ENCODE measurements around the gene RAMP2. TPM values are rescaled to one million over a fixed set of nuclear protein-coding genes. Genes with fewer than 3 reads are reported as not detected.

RAMP2 gene
- total RNA-seq, 1 donor from 2014 or later: not detected

GRCh38 chr17:42743595-42744282 lies 17.3 kb upstream of the RAMP2 start:
- TF ChIP-seq, protein P1, sequence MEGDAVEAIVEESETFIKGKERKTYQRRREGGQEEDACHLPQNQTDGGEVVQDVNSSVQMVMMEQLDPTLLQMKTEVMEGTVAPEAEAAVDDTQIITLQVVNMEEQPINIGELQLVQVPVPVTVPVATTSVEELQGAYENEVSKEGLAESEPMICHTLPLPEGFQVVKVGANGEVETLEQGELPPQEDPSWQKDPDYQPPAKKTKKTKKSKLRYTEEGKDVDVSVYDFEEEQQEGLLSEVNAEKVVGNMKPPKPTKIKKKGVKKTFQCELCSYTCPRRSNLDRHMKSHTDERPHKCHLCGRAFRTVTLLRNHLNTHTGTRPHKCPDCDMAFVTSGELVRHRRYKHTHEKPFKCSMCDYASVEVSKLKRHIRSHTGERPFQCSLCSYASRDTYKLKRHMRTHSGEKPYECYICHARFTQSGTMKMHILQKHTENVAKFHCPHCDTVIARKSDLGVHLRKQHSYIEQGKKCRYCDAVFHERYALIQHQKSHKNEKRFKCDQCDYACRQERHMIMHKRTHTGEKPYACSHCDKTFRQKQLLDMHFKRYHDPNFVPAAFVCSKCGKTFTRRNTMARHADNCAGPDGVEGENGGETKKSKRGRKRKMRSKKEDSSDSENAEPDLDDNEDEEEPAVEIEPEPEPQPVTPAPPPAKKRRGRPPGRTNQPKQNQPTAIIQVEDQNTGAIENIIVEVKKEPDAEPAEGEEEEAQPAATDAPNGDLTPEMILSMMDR (IDR thresholded peaks at IDR 0.05; ENCODE audit: insufficient read depth, low read length, severe bottlenecking): no peak
- DNase-seq (ENCODE audit: low read depth): no peak
- Histone ChIP-seq H3K36me3 (ENCODE audit: control insufficient read depth, insufficient read depth, low read length) (no peaks in the 10 kb centered on the region), H3K27me3 (ENCODE audit: control insufficient read depth, insufficient read depth, low read length) (no peaks in the 10 kb centered on the region), H3K4me3 (ENCODE audit: low read depth, low read length) (peak overlapping the region; percentile 86)
- peak; percentile 64 for FAIRE-seq

GRCh38 chr17:42744283-42744805 lies 16.7 kb upstream of the RAMP2 start:
- H3K4me3 ChIP-seq (ENCODE audit: low read depth, low read length): peak overlapping the region; percentile 86
- H3K27me3 ChIP-seq (ENCODE audit: control insufficient read depth, insufficient read depth, low read length): no peaks in the 10 kb centered on the region
- no peak for FAIRE-seq
- no peaks in the 10 kb centered on the region for H3K36me3 ChIP-seq (ENCODE audit: control insufficient read depth, insufficient read depth, low read length)
- peak; percentile 47 for DNase-seq (ENCODE audit: low read depth)
- TF ChIP-seq, protein P1 (IDR thresholded peaks at IDR 0.05; ENCODE audit: insufficient read depth, low read length, severe bottlenecking): peak; percentile 5

GRCh38 chr17:42744806-42745617 lies 16.0 kb upstream of the RAMP2 start, which contains the start of gene EZH1:
TSS of gene EZH1 (minus strand) at chr17:42745040. CDS start at chr17:42728941, 16,099 bp downstream.
- TF ChIP-seq, protein P1 (IDR thresholded peaks at IDR 0.05; ENCODE audit: insufficient read depth, low read length, severe bottlenecking): no peak
- peak; percentile 77 for DNase-seq (ENCODE audit: low read depth)
- no peak for FAIRE-seq
- peak within 1 kb of the TSS; percentile 86 for H3K4me3 ChIP-seq (ENCODE audit: low read depth, low read length)
- no peaks in the 10 kb centered on the region for H3K36me3 ChIP-seq (ENCODE audit: control insufficient read depth, insufficient read depth, low read length)
- no peaks in the 10 kb centered on the region for H3K27me3 ChIP-seq (ENCODE audit: control insufficient read depth, insufficient read depth, low read length)

GRCh38 chr17:42748202-42748907 lies 12.7 kb upstream of the RAMP2 start:
- Histone ChIP-seq H3K36me3 (ENCODE audit: control insufficient read depth, insufficient read depth, low read length) (no peaks in the 10 kb centered on the region), H3K27me3 (ENCODE audit: control insufficient read depth, insufficient read depth, low read length) (peaks cover 2% of the 10 kb centered on the region), H3K4me3 (ENCODE audit: low read depth, low read length) (no peak overlapping the region)
- FAIRE-seq: no peak
- TF ChIP-seq, protein P1 (IDR thresholded peaks at IDR 0.05; ENCODE audit: insufficient read depth, low read length, severe bottlenecking): no peak
- DNase-seq (ENCODE audit: low read depth): no peak

GRCh38 chr17:42748908-42749798 lies 11.9 kb upstream of the RAMP2 start:
- FAIRE-seq (no peak), DNase-seq (ENCODE audit: low read depth) (no peak)

More at GRCh38 chr17:42748908-42749798, 11.9 kb upstream of the RAMP2 start:
- no peak overlapping the region for H3K4me3 ChIP-seq (ENCODE audit: low read depth, low read length)
- H3K27me3 ChIP-seq (ENCODE audit: control insufficient read depth, insufficient read depth, low read length): peaks cover 2% of the 10 kb centered on the region
- no peaks in the 10 kb centered on the region for H3K36me3 ChIP-seq (ENCODE audit: control insufficient read depth, insufficient read depth, low read length)
- TF ChIP-seq, protein P1 (IDR thresholded peaks at IDR 0.05; ENCODE audit: insufficient read depth, low read length, severe bottlenecking): no peak
